LoVo (cell line): ENCODE measurements around the gene SRRM4.

Source experiments
- DNase-seq: peaks from one replicate; pipeline ENCODE4 v3.0.0-alpha.2; 2016; ENCODE audit warnings: low spot score

Gene SRRM4

GRCh38 chr12:119168721-119169120 is 187.4 kb downstream of the SRRM4 start:
- no peak for DNase-seq

GRCh38 chr12:119169150-119169549 is 187.8 kb downstream of the SRRM4 start:
- DNase-seq, result no peak

GRCh38 chr12:119171291-119171690 is 189.9 kb downstream of the SRRM4 start:
- no peak for DNase-seq

- DNase-seq, result no peak
Measured at GRCh38 chr12:119171691-119172425, 190.5 kb downstream of the SRRM4 start.

- DNase-seq, result no peak
Measured at GRCh38 chr12:119175081-119175480, 193.7 kb downstream of the SRRM4 start.

- peak; percentile 37 for DNase-seq
Measured at GRCh38 chr12:119176267-119177055, 195.1 kb downstream of the SRRM4 start.

- no peak for DNase-seq
Measured at GRCh38 chr12:119177056-119177325, 195.7 kb downstream of the SRRM4 start.

GRCh38 chr12:119177724-119178380 is 196.5 kb downstream of the SRRM4 start:
- no peak for DNase-seq

- no peak for DNase-seq
Measured at GRCh38 chr12:119178544-119179334, 197.4 kb downstream of the SRRM4 start, which contains the start of gene HSPB8. TSS of gene HSPB8 (plus strand) at chr12:119178931. CDS start at chr12:119179313, 382 bp downstream.

- DNase-seq, result peak; percentile 39
Measured at GRCh38 chr12:119179335-119180021, 198.1 kb downstream of the SRRM4 start.

GRCh38 chr12:119180380-119181040 is 199.2 kb downstream of the SRRM4 start:
- DNase-seq, result no peak

- no peak for DNase-seq
Measured at GRCh38 chr12:119181202-119181601, 199.9 kb downstream of the SRRM4 start.

- DNase-seq, result no peak
Measured at GRCh38 chr12:119181944-119182343, 200.6 kb downstream of the SRRM4 start.

- no peak for DNase-seq
Measured at GRCh38 chr12:119182701-119183493, 201.6 kb downstream of the SRRM4 start.

- DNase-seq, result no peak
Measured at GRCh38 chr12:119183942-119184695, 202.8 kb downstream of the SRRM4 start.

GRCh38 chr12:119195256-119195655 is 213.9 kb downstream of the SRRM4 start:
- DNase-seq, result no peak

- no peak for DNase-seq
Measured at GRCh38 chr12:119198440-119198839, 217.1 kb downstream of the SRRM4 start.

- DNase-seq, result no peak
Measured at GRCh38 chr12:119200601-119201000, 219.3 kb downstream of the SRRM4 start.

GRCh38 chr12:119201789-119202543 is 220.6 kb downstream of the SRRM4 start:
- no peak for DNase-seq
